H9 (cell line): ENCODE results near the gene SPZ1. TPM values are rescaled to one million over a fixed set of nuclear protein-coding genes. Genes with fewer than 3 reads are reported as not detected.
A peak's percentile ranks its signal among the peaks of the same experiment; 100 is the strongest.

Source experiments
- DNase-seq: peaks from one replicate; pipeline ENCODE4 v3.0.0-alpha.2; 2017
- H2AFZ ChIP-seq: one replicate; pipeline ENCODE4 v1.6.1; 2013; ENCODE audit warnings: mild to moderate bottlenecking, low read length, control low read depth, moderate library complexity
- H2AK5ac ChIP-seq: 2 replicates; pipeline ENCODE4 v1.6.1; 2013; ENCODE audit warnings: low read length, control low read depth, mixed read lengths; ENCODE audit not compliant: insufficient read length
- H2BK120ac ChIP-seq: one replicate; pipeline ENCODE4 v1.6.1; 2013; ENCODE audit warnings: low read depth, mild to moderate bottlenecking, low read length, control low read depth, inconsistent platforms; ENCODE audit not compliant: poor library complexity, severe bottlenecking
- H2BK12ac ChIP-seq: 2 replicates; pipeline ENCODE4 v1.6.1; 2013; ENCODE audit warnings: low read length, control low read depth, mixed read lengths, low read depth; ENCODE audit not compliant: insufficient read length
- H2BK15ac ChIP-seq: 2 replicates; pipeline ENCODE4 v1.6.1; 2013; ENCODE audit warnings: low read depth, low read length, control low read depth
- H2BK20ac ChIP-seq: one replicate; pipeline ENCODE4 v1.6.1; 2013; ENCODE audit warnings: low read depth, mild to moderate bottlenecking, low read length, control low read depth, inconsistent platforms; ENCODE audit not compliant: poor library complexity, severe bottlenecking
- H2BK5ac ChIP-seq: 2 replicates; pipeline ENCODE4 v1.6.1; 2013; ENCODE audit warnings: low read length, control low read depth, mixed read lengths; ENCODE audit not compliant: insufficient read length
- H3K14ac ChIP-seq: 2 replicates; pipeline ENCODE4 v1.6.1; 2013; ENCODE audit warnings: low read length, control low read depth; ENCODE audit not compliant: insufficient read depth
- H3K18ac ChIP-seq: 2 replicates; pipeline ENCODE4 v1.6.1; 2013; ENCODE audit warnings: low read depth, mild to moderate bottlenecking, mixed read lengths, low read length, control low read depth; ENCODE audit not compliant: insufficient read length
- H3K23ac ChIP-seq: 2 replicates; pipeline ENCODE4 v1.6.1; 2013; ENCODE audit warnings: low read length, control low read depth, mixed read lengths, low read depth; ENCODE audit not compliant: insufficient read length
- H3K23me2 ChIP-seq: 2 replicates; pipeline ENCODE4 v1.6.1; 2013; ENCODE audit warnings: low read depth, mild to moderate bottlenecking, mixed read lengths, low read length, control low read depth; ENCODE audit not compliant: insufficient read length, poor library complexity, severe bottlenecking
- H3K27ac ChIP-seq: 2 replicates; pipeline ENCODE4 v1.5.1; 2013; ENCODE audit warnings: low read length, control low read depth, mixed read lengths, low read depth; ENCODE audit not compliant: insufficient read length
- H3K27me3 ChIP-seq: 2 replicates; pipeline ENCODE4 v1.6.1; 2013; ENCODE audit warnings: low read length, control low read depth, inconsistent platforms; ENCODE audit not compliant: insufficient read depth
- H3K4ac ChIP-seq: 2 replicates; pipeline ENCODE4 v1.6.1; 2013; ENCODE audit warnings: low read depth, mild to moderate bottlenecking, control low read depth, inconsistent platforms, low read length, moderate library complexity
- H3K4me1 ChIP-seq: 2 replicates; pipeline ENCODE4 v1.6.1; 2013; ENCODE audit warnings: low read length, control low read depth, inconsistent platforms; ENCODE audit not compliant: insufficient read depth
- H3K4me2 ChIP-seq: 2 replicates; pipeline ENCODE4 v1.6.1; 2013; ENCODE audit warnings: low read length, control low read depth, mixed read lengths; ENCODE audit not compliant: insufficient read length, insufficient read depth
- H3K56ac ChIP-seq: 2 replicates; pipeline ENCODE4 v1.6.1; 2013; ENCODE audit warnings: low read depth, mild to moderate bottlenecking, mixed read lengths, low read length, control low read depth; ENCODE audit not compliant: insufficient read length
- H3K79me1 ChIP-seq: 2 replicates; pipeline ENCODE4 v1.6.1; 2013; ENCODE audit warnings: low read depth, mild to moderate bottlenecking, moderate library complexity, low read length, control low read depth, inconsistent platforms; ENCODE audit not compliant: insufficient read depth, poor library complexity, severe bottlenecking
- H3K79me2 ChIP-seq: 2 replicates; pipeline ENCODE4 v1.6.1; 2013; ENCODE audit warnings: low read length, control low read depth, inconsistent platforms; ENCODE audit not compliant: insufficient read depth
- H3K9ac ChIP-seq: 2 replicates; pipeline ENCODE4 v1.6.1; 2013; ENCODE audit warnings: low read length, control low read depth, mixed read lengths; ENCODE audit not compliant: insufficient read length; ENCODE audit errors: extremely low read depth
- H3K9me3 ChIP-seq: one replicate; pipeline ENCODE4 v1.6.1; 2013; ENCODE audit warnings: low read depth, low read length, inconsistent platforms; ENCODE audit not compliant: control insufficient read depth
- H3T11ph ChIP-seq: one replicate; pipeline ENCODE4 v1.6.1; 2013; ENCODE audit warnings: mild to moderate bottlenecking, low read length, control low read depth, inconsistent platforms
- H4K20me1 ChIP-seq: one replicate; pipeline ENCODE4 v1.6.1; 2013; ENCODE audit not compliant: control insufficient read depth, insufficient read length, insufficient read depth
- H4K5ac ChIP-seq: 2 replicates; pipeline ENCODE4 v1.6.1; 2013; ENCODE audit warnings: low read depth, mild to moderate bottlenecking, mixed read lengths, low read length, control low read depth; ENCODE audit not compliant: insufficient read length
- H4K8ac ChIP-seq: replicated peaks from 2 replicates; pipeline ENCODE4 v1.6.1; 2013; ENCODE audit warnings: low read length, control low read depth, mixed read lengths, low read depth; ENCODE audit not compliant: insufficient read length
- H4K91ac ChIP-seq: 2 replicates; pipeline ENCODE4 v1.6.1; 2013; ENCODE audit warnings: low read depth, mild to moderate bottlenecking, moderate library complexity, mixed read lengths, low read length, control low read depth; ENCODE audit not compliant: insufficient read length
- H3K27ac Mint-ChIP-seq, 3 experiments: 2 replicates in 2 of 3; 3 replicates in 1 of 3; pipeline ENCODE4 v1.8.0; 2020 to 2021; ENCODE audit warnings: mixed read lengths in 3 of 3, mild to moderate bottlenecking in 1 of 3, moderate library complexity in 1 of 3
- H3K27me3 Mint-ChIP-seq: 2 replicates; pipeline ENCODE4 v1.8.0; 2021; ENCODE audit warnings: low read depth, mild to moderate bottlenecking, moderate library complexity, mixed read lengths
- H3K36me3 Mint-ChIP-seq, 3 experiments: 2 replicates in 2 of 3; 3 replicates in 1 of 3; pipeline ENCODE4 v1.8.0; 2020 to 2021; ENCODE audit warnings: low read depth in 3 of 3, mixed read lengths in 3 of 3; ENCODE audit not compliant: insufficient read depth in 1 of 3
- H3K4me1 Mint-ChIP-seq, 2 experiments: 2 replicates each; pipeline ENCODE4 v1.8.0; 2020; ENCODE audit warnings: mixed read lengths in 2 of 2
- H3K4me3 Mint-ChIP-seq, 2 experiments: 2 replicates in 1 of 2; 3 replicates in 1 of 2; pipeline ENCODE4 v1.8.0; 2020 to 2021; ENCODE audit warnings: mild to moderate bottlenecking in 2 of 2, mixed read lengths in 2 of 2, moderate library complexity in 1 of 2
- H3K9me3 Mint-ChIP-seq, 2 experiments: 2 replicates in 1 of 2; 3 replicates in 1 of 2; pipeline ENCODE4 v1.8.0; 2020; ENCODE audit warnings: mild to moderate bottlenecking in 2 of 2, mixed read lengths in 2 of 2, moderate library complexity in 1 of 2
- WGBS: extraction: QIAGEN DNeasy Blood & Tissue Kit; methylation state at CpG from one replicate; pipeline ENCODE4 v1.1.7; 2013; ENCODE audit warnings: missing lambda C conversion rate, low lambda C conversion rate, mixed read lengths; ENCODE audit not compliant: insufficient read length; ENCODE audit errors: extremely low coverage; 5-methylcytosine and 5-hydroxymethylcytosine counted together
- total RNA-seq: library from RNA; stranded (reverse); gene quantifications from 2 replicates; pipeline ENCODE4 v1.2.1, GENCODE V29; 2021
- TF ChIP-seq, protein P1 (sequence below): fragments of 200-600 bp; sonication (generic); conservative IDR thresholded peaks from 3 replicates; pipeline ENCODE4 v1.8.0; 2021; ENCODE audit warnings: antibody characterized with exemption, mild to moderate bottlenecking

SPZ1 gene
- total RNA-seq, 1 experiment from 2014 or later = not detected

- Histone ChIP-seq H4K5ac (no peak overlapping the region), H3K9ac (no peak overlapping the region), H3K14ac (no peak overlapping the region), H2BK5ac (no peak overlapping the region), H4K8ac (no peak overlapping the region), H3K79me1 (no peaks in the 10 kb centered on the region), H4K20me1 (no peaks in the 10 kb centered on the region), H3T11ph (no peak overlapping the region), H3K23ac (no peak overlapping the region), H3K4me1 (no peaks in the 10 kb centered on the region; the same call in 1 of the 2 replicates), H3K4me2 (no peak overlapping the region), H4K91ac (no peak overlapping the region), H2AFZ (no peak overlapping the region), H3K27me3 (no peaks in the 10 kb centered on the region), H3K18ac (no peak overlapping the region), H3K79me2 (no peaks in the 10 kb centered on the region), H2BK15ac (no peak overlapping the region), H2BK120ac (no peak overlapping the region), H2BK12ac (no peak overlapping the region), H3K27ac (no peak overlapping the region), H2BK20ac (no peak overlapping the region), H3K56ac (no peak overlapping the region), H3K9me3 (no peaks in the 10 kb centered on the region), H3K4ac (no peak overlapping the region), H3K23me2 (no peaks in the 10 kb centered on the region), H2AK5ac (no peak overlapping the region)
- no peak for DNase-seq
- H3K4me1 Mint-ChIP-seq = peaks cover 0 to 4% of the 10 kb centered on the region in 2 experiments; a peak in 1 of 4 replicates
- H3K27me3 Mint-ChIP-seq = no peaks in the 10 kb centered on the region; the same call in none of the 2 replicates
- 0 out of 7 replicates have a peak overlapping the region, but pooled peaks of 1 of the 3 experiments have one; percentile 42 for H3K27ac Mint-ChIP-seq
- no peaks in the 10 kb centered on the region for H3K9me3 Mint-ChIP-seq
- no peaks in the 10 kb centered on the region for H3K36me3 Mint-ChIP-seq
- H3K4me3 Mint-ChIP-seq = no peak overlapping the region
- TF ChIP-seq, protein P1, sequence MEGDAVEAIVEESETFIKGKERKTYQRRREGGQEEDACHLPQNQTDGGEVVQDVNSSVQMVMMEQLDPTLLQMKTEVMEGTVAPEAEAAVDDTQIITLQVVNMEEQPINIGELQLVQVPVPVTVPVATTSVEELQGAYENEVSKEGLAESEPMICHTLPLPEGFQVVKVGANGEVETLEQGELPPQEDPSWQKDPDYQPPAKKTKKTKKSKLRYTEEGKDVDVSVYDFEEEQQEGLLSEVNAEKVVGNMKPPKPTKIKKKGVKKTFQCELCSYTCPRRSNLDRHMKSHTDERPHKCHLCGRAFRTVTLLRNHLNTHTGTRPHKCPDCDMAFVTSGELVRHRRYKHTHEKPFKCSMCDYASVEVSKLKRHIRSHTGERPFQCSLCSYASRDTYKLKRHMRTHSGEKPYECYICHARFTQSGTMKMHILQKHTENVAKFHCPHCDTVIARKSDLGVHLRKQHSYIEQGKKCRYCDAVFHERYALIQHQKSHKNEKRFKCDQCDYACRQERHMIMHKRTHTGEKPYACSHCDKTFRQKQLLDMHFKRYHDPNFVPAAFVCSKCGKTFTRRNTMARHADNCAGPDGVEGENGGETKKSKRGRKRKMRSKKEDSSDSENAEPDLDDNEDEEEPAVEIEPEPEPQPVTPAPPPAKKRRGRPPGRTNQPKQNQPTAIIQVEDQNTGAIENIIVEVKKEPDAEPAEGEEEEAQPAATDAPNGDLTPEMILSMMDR = no peak
- WGBS = no CpG with 5 or more reads among the region's 8 CpGs
Observed at GRCh38 chr5:80291761-80292160, 28.0 kb upstream of the SPZ1 start.
